ENCODE data around the gene DCANP1. TPM values are rescaled to one million over a fixed set of nuclear protein-coding genes. Genes with fewer than 3 reads are reported as not detected.

DCANP1 gene
- total and polyA plus RNA-seq, 8 donors, result not detected

- no peaks in the 10 kb centered on the region for H3K9me3 ChIP-seq
- no peak overlapping the region for H3K4me3 ChIP-seq
- ATAC-seq, result no peak
- no peak overlapping the region for H3K27ac ChIP-seq
- TF ChIP-seq CTCF (IDR thresholded peaks at IDR 0.05), result no peak
- peak; percentile 98 for FAIRE-seq
- no peak for DNase-seq
- no peaks in the 10 kb centered on the region for H3K36me3 ChIP-seq
- H3K4me1 ChIP-seq, result no peaks in the 10 kb centered on the region
- intact Hi-C loops (cut with DNase I), result no loop called here
- peaks cover 0 to 17% (median 3%) of the 10 kb centered on the region in 4 donors for H3K27me3 ChIP-seq
Observed at GRCh38 chr5:135422419-135422818, 24.7 kb downstream of the DCANP1 start.

- no peak for TF ChIP-seq CTCF (IDR thresholded peaks at IDR 0.05)
- no peak for ATAC-seq
- no peak for DNase-seq
- H3K4me3 ChIP-seq, result no peak overlapping the region
- peaks cover 0 to 32% (median 3%) of the 10 kb centered on the region in 4 donors for H3K27me3 ChIP-seq
- no peaks in the 10 kb centered on the region for H3K4me1 ChIP-seq
- H3K36me3 ChIP-seq, result no peaks in the 10 kb centered on the region
- no peak overlapping the region for H3K27ac ChIP-seq
- FAIRE-seq, result no peak
- no peaks in the 10 kb centered on the region for H3K9me3 ChIP-seq
- intact Hi-C loops (cut with DNase I), result no loop called here
Observed at GRCh38 chr5:135417083-135417482, 30.1 kb downstream of the DCANP1 start.

GRCh38 chr5:135405082-135405481 lies 42.1 kb downstream of the DCANP1 start:
- H3K4me3 ChIP-seq, result no peak overlapping the region
- intact Hi-C loops (cut with DNase I), result no loop called here
- H3K27ac ChIP-seq, result no peak overlapping the region
- DNase-seq (no peak), ATAC-seq (no peak), FAIRE-seq (no peak)
- H3K36me3 ChIP-seq, result no peaks in the 10 kb centered on the region
- 70 to 81% methylated on average over 2 of the region's 2 CpGs for WGBS, 2 donors
- no peak for TF ChIP-seq CTCF (IDR thresholded peaks at IDR 0.05)
- H3K4me1 ChIP-seq, result no peaks in the 10 kb centered on the region
- no peaks in the 10 kb centered on the region for H3K27me3 ChIP-seq
- H3K9me3 ChIP-seq, result no peaks in the 10 kb centered on the region

- no peak for FAIRE-seq
- H3K9me3 ChIP-seq, result no peaks in the 10 kb centered on the region
- intact Hi-C loops (cut with DNase I), result no loop called here
Observed at GRCh38 chr5:135402031-135402430, 45.1 kb downstream of the DCANP1 start.

GRCh38 chr5:135400866-135401265 lies 46.3 kb downstream of the DCANP1 start:
- Histone ChIP-seq H3K36me3 (no peaks in the 10 kb centered on the region), H3K4me1 (peaks cover 0 to 14% (median 8%) of the 10 kb centered on the region in 3 donors), H3K9me3 (no peaks in the 10 kb centered on the region), H3K4me3 (no peak overlapping the region), H3K27ac (no peak overlapping the region), H3K27me3 (no peaks in the 10 kb centered on the region)
- TF ChIP-seq CTCF (IDR thresholded peaks at IDR 0.05), result no peak
- ATAC-seq (no peak), FAIRE-seq (no peak), DNase-seq (no peak)
- WGBS, 2 donors, result 54 to 58% methylated on average over 5 of the region's 5 CpGs
- intact Hi-C loops (cut with DNase I), result no loop called here

More at GRCh38 chr5:135402031-135402430, 45.1 kb downstream of the DCANP1 start:
- Histone ChIP-seq H3K4me1 (peaks cover 0 to 10% (median 8%) of the 10 kb centered on the region in 3 donors), H3K27ac (no peak overlapping the region), H3K36me3 (no peaks in the 10 kb centered on the region), H3K27me3 (no peaks in the 10 kb centered on the region), H3K4me3 (no peak overlapping the region)
- 67 to 87% methylated on average over 2 of the region's 2 CpGs for WGBS, 2 donors
- ATAC-seq (no peak), DNase-seq (no peak)
- TF ChIP-seq CTCF (IDR thresholded peaks at IDR 0.05), result no peak

Data from pancreas (tissue), 10 donors.